HUES6 (cell line): ENCODE measurements around the gene MEGF6.

ENCODE experiments used
- H3K27ac ChIP-seq: 2 replicates; pipeline ENCODE4 v1.7.0; 2013; ENCODE audit warnings: low read depth, mild to moderate bottlenecking, low read length, inconsistent platforms
- H3K27me3 ChIP-seq: 2 replicates; pipeline ENCODE4 v1.6.1; 2013; ENCODE audit warnings: low read length; ENCODE audit not compliant: control insufficient read depth, insufficient read depth
- H3K36me3 ChIP-seq: 2 replicates; pipeline ENCODE4 v1.6.1; 2013; ENCODE audit warnings: low read length; ENCODE audit not compliant: control insufficient read depth, insufficient read depth
- H3K4me1 ChIP-seq: 2 replicates; pipeline ENCODE4 v1.6.1; 2013; ENCODE audit warnings: low read length; ENCODE audit not compliant: control insufficient read depth, insufficient read depth
- H3K4me3 ChIP-seq: 2 replicates; pipeline ENCODE4 v1.5.1; 2013; ENCODE audit warnings: low read depth, low read length
- H3K9ac ChIP-seq: one replicate; pipeline ENCODE4 v1.6.1; 2013; ENCODE audit warnings: mild to moderate bottlenecking, low read length
- H3K9me3 ChIP-seq: 2 replicates; pipeline ENCODE4 v1.6.1; 2013; ENCODE audit warnings: low read depth, low read length; ENCODE audit not compliant: control insufficient read depth, insufficient read depth

MEGF6 gene

DNA sequence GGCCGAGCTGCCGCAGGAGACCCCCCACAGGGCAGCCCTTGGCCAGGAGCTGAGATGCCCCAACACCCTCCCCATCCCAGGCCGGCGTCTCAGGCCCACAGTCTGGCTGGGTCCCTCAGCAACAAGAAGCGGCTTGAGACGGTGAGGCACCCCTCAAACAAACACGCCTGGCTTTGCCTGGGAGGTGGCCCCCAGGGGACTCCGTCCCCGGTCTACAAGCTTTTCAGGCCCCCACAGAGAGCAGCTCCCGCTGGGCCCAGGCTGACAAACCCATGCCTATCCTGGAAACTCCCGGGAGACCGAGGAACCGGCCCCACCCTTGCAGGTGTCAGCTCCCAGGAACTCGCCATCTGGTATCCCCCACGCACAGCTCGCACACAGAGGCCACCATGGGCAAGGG lies 89.9 kb downstream of the MEGF6 start:
- no peak overlapping the region for H3K27ac ChIP-seq
- H3K9ac ChIP-seq: no peak overlapping the region
- peaks cover 4% of the 10 kb centered on the region; the same call in 1 of the 2 replicates for H3K9me3 ChIP-seq
- H3K4me3 ChIP-seq: no peak overlapping the region
- no peaks in the 10 kb centered on the region for H3K36me3 ChIP-seq
- H3K4me1 ChIP-seq: no peaks in the 10 kb centered on the region
- no peaks in the 10 kb centered on the region for H3K27me3 ChIP-seq

GRCh38 chr1:3520419-3521378 lies 90.6 kb downstream of the MEGF6 start:
- no peaks in the 10 kb centered on the region for H3K4me1 ChIP-seq
- H3K27me3 ChIP-seq: no peaks in the 10 kb centered on the region
- no peak overlapping the region for H3K9ac ChIP-seq
- no peak overlapping the region for H3K4me3 ChIP-seq
- H3K36me3 ChIP-seq: no peaks in the 10 kb centered on the region
- H3K27ac ChIP-seq: no peak overlapping the region
- H3K9me3 ChIP-seq: peaks cover 4% of the 10 kb centered on the region; the same call in 1 of the 2 replicates

GRCh38 chr1:3519301-3519885 lies 91.9 kb downstream of the MEGF6 start:
- Histone ChIP-seq H3K27ac (no peak overlapping the region), H3K9ac (no peak overlapping the region), H3K36me3 (no peaks in the 10 kb centered on the region), H3K4me3 (no peak overlapping the region), H3K27me3 (no peaks in the 10 kb centered on the region), H3K9me3 (peaks cover 4% of the 10 kb centered on the region; the same call in 1 of the 2 replicates), H3K4me1 (no peaks in the 10 kb centered on the region)

GRCh38 chr1:3518756-3519155 lies 92.6 kb downstream of the MEGF6 start:
- H3K27ac ChIP-seq: no peak overlapping the region
- H3K4me1 ChIP-seq: no peaks in the 10 kb centered on the region
- no peaks in the 10 kb centered on the region for H3K36me3 ChIP-seq
- H3K9me3 ChIP-seq: peaks cover 4% of the 10 kb centered on the region; the same call in 1 of the 2 replicates
- H3K4me3 ChIP-seq: no peak overlapping the region
- no peak overlapping the region for H3K9ac ChIP-seq
- no peaks in the 10 kb centered on the region for H3K27me3 ChIP-seq

- Histone ChIP-seq H3K9ac (no peak overlapping the region), H3K4me3 (no peak overlapping the region), H3K36me3 (no peaks in the 10 kb centered on the region), H3K27me3 (no peaks in the 10 kb centered on the region), H3K9me3 (peaks cover 4% of the 10 kb centered on the region; the same call in 1 of the 2 replicates), H3K4me1 (no peaks in the 10 kb centered on the region), H3K27ac (no peak overlapping the region)
Observed at GRCh38 chr1:3518256-3518655, 93.1 kb downstream of the MEGF6 start.

DNA sequence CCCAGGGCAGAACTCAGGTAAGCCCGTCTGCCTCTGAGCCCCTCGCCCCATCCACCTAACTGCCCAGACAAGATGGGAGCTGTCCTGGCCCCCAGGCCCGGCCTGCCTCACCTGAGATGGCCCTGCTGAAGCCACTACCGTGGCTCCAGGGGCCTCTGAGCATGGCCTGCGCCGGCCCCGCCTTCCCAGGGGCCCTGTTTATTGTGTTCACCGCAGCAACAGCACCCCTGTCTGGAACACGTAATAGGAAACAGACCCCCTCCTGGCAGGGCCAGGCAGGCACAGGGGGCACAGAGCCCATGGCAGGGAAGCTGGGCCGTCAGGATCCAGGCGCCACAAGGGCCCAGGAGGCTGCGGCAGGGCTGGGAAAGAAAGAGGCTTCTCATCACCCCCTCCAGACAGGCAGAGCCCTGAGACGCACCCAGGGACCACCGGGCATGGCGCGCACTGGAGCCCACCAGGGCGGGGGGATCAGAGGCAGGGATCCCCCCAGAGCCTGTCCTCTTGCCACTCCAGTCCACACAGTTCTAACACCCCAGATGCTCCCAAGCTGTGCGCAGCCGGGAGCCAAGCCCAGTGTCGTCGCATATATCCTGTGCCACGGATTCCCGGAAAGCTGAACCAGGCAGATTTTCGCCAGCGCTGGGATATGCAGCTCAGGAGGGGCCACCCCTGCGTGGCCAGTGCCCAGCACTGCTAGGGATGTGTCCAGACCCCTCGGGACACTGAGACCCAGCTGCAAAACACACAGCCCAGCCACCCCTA lies 94.2 kb downstream of the MEGF6 start:
- H3K36me3 ChIP-seq: no peaks in the 10 kb centered on the region
- H3K4me3 ChIP-seq: no peak overlapping the region
- H3K4me1 ChIP-seq: no peaks in the 10 kb centered on the region
- H3K27me3 ChIP-seq: no peaks in the 10 kb centered on the region
- no peak overlapping the region for H3K27ac ChIP-seq
- H3K9me3 ChIP-seq: peaks cover 10% of the 10 kb centered on the region
- H3K9ac ChIP-seq: no peak overlapping the region

- Histone ChIP-seq H3K9ac (no peak overlapping the region), H3K27me3 (no peaks in the 10 kb centered on the region), H3K4me1 (no peaks in the 10 kb centered on the region), H3K27ac (no peak overlapping the region), H3K36me3 (no peaks in the 10 kb centered on the region), H3K4me3 (no peak overlapping the region), H3K9me3 (peaks cover 11% of the 10 kb centered on the region)
Observed at GRCh38 chr1:3516481-3516869, 94.8 kb downstream of the MEGF6 start.

GRCh38 chr1:3515774-3516480 lies 95.4 kb downstream of the MEGF6 start:
- Histone ChIP-seq H3K4me1 (no peaks in the 10 kb centered on the region), H3K36me3 (no peaks in the 10 kb centered on the region), H3K9me3 (peaks cover 11% of the 10 kb centered on the region), H3K4me3 (no peak overlapping the region), H3K27me3 (no peaks in the 10 kb centered on the region), H3K9ac (no peak overlapping the region), H3K27ac (no peak overlapping the region)

DNA sequence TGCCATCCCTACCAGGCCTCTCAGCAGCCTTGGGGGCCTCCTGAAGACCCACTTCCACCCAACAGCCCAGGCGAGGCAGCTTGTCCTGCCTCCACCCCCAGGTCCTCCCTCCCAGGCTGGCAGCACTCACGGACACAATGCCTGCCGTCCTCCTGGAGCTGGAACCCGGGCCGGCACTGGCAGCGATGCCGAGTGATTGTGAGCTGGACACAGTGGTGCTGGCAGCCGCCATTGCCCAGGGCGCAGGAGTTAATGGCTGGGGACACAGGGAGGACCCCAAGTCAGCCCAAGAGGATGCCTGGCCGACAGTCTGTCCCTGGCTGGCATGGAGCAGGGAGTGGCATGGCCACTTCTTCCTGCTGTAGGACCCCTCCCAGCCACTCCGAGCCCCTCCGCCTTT lies 96.0 kb downstream of the MEGF6 start:
- no peak overlapping the region for H3K9ac ChIP-seq
- H3K4me1 ChIP-seq: no peaks in the 10 kb centered on the region
- H3K4me3 ChIP-seq: no peak overlapping the region
- no peak overlapping the region for H3K27ac ChIP-seq
- no peaks in the 10 kb centered on the region for H3K27me3 ChIP-seq
- no peaks in the 10 kb centered on the region for H3K36me3 ChIP-seq
- H3K9me3 ChIP-seq: peaks cover 11% of the 10 kb centered on the region

DNA sequence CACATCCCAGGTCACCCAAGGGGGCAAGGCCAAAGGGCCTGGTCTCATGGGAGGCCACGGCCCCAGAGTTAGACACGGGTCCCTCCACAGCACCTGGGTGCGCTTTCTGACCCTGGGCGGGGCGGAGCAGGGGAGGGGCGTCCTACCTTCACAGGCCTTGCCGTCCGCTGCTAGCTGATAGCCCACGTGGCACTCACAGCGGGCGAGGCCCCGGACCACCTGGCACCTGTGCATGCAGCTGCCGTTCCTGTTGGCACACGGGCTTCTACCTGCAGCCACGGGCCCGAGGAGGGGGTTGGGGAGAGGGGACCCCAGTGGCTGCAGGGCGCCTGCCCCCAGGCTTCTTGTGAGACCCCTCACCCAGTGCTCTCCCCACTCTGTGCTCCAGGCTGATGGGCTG lies 96.9 kb downstream of the MEGF6 start:
- Histone ChIP-seq H3K27me3 (no peaks in the 10 kb centered on the region), H3K27ac (no peak overlapping the region), H3K9me3 (peaks cover 11% of the 10 kb centered on the region), H3K4me1 (no peaks in the 10 kb centered on the region), H3K4me3 (no peak overlapping the region), H3K9ac (no peak overlapping the region), H3K36me3 (no peaks in the 10 kb centered on the region)
